ENCODE data around the gene CRACDL. TPM values are rescaled to one million over a fixed set of nuclear protein-coding genes. Genes with fewer than 3 reads are reported as not detected.
A peak's percentile ranks its signal among the peaks of the same experiment; 100 is the strongest.

The CRACDL gene
- total and polyA plus RNA-seq, 12 donors: 0.33 to 3.4 (median 2.1) TPM

- Histone ChIP-seq H3K4me1 (replicated peaks in 1 of 2) (no peaks in the 10 kb centered on the region), H3K27ac (peak overlapping the region in 1 of 5 donors; percentile 82), H3K36me3 (replicated peaks in 1 of 2) (no peaks in the 10 kb centered on the region), H3K27me3 (no peaks in the 10 kb centered on the region), H3K9me3 (replicated peaks in 1 of 3) (no peaks in the 10 kb centered on the region), H3K4me3 (no peak overlapping the region)
- peak in 3 of 7 donors; percentile 31 to 56 (median 37) for DNase-seq
- TF ChIP-seq POLR2A (IDR thresholded peaks at IDR 0.05) (no peak), CTCF (IDR thresholded peaks at IDR 0.05) (no peak)
- 50 to 77% (median 75%) methylated on average over 7 of the region's 7 CpGs for WGBS, 4 donors
- intact Hi-C loops (cut with DNase I): loop anchor here (10.0 kb wide), 1 partner anchor 419 kb away; no protein-coding TSS in a partner anchor
Measured at GRCh38 chr2:98833172-98833916, 102.7 kb downstream of the CRACDL start.

GRCh38 chr2:98832172-98832571 is 103.9 kb downstream of the CRACDL start:
- Histone ChIP-seq H3K9me3 (replicated peaks in 1 of 3) (no peaks in the 10 kb centered on the region), H3K4me3 (no peak overlapping the region), H3K36me3 (replicated peaks in 1 of 2) (no peaks in the 10 kb centered on the region), H3K27ac (no peak overlapping the region), H3K27me3 (no peaks in the 10 kb centered on the region), H3K4me1 (replicated peaks in 1 of 2) (no peaks in the 10 kb centered on the region)
- 78 to 96% (median 87%) methylated on average over 6 to 7 of the region's 7 CpGs for WGBS, 4 donors
- TF ChIP-seq POLR2A (IDR thresholded peaks at IDR 0.05) (no peak), CTCF (IDR thresholded peaks at IDR 0.05) (no peak)
- intact Hi-C loops (cut with DNase I): loop anchor here (10.0 kb wide), 1 partner anchor 417 kb away; no protein-coding TSS in a partner anchor
- no peak for DNase-seq

GRCh38 chr2:98830571-98831145 is 105.4 kb downstream of the CRACDL start:
- H3K27ac ChIP-seq: no peak overlapping the region
- H3K4me3 ChIP-seq: no peak overlapping the region
- no peak for DNase-seq
- H3K9me3 ChIP-seq (replicated peaks in 1 of 3): no peaks in the 10 kb centered on the region
- intact Hi-C loops (cut with DNase I): loop anchor here (10.0 kb wide), 1 partner anchor 416 kb away; no protein-coding TSS in a partner anchor
- no peaks in the 10 kb centered on the region for H3K36me3 ChIP-seq (replicated peaks in 1 of 2)
- WGBS, 4 donors: 82 to 86% (median 85%) methylated on average over 5 of the region's 5 CpGs
- TF ChIP-seq POLR2A (IDR thresholded peaks at IDR 0.05): no peak
- TF ChIP-seq CTCF (IDR thresholded peaks at IDR 0.05): no peak
- H3K4me1 ChIP-seq (replicated peaks in 1 of 2): no peaks in the 10 kb centered on the region
- H3K27me3 ChIP-seq: no peaks in the 10 kb centered on the region

GRCh38 chr2:98829581-98830270 is 106.3 kb downstream of the CRACDL start:
- Histone ChIP-seq H3K36me3 (replicated peaks in 1 of 2) (no peaks in the 10 kb centered on the region), H3K27me3 (no peaks in the 10 kb centered on the region), H3K9me3 (replicated peaks in 1 of 3) (no peaks in the 10 kb centered on the region), H3K4me1 (replicated peaks in 1 of 2) (no peaks in the 10 kb centered on the region), H3K4me3 (no peak overlapping the region), H3K27ac (no peak overlapping the region)
- intact Hi-C loops (cut with DNase I): loop anchor here (10.0 kb wide), 1 partner anchor 415 kb away; no protein-coding TSS in a partner anchor
- DNase-seq: no peak
- 59 to 82% (median 64%) methylated on average over 4 to 6 of the region's 6 CpGs for WGBS, 4 donors
- TF ChIP-seq CTCF (IDR thresholded peaks at IDR 0.05) (no peak), POLR2A (IDR thresholded peaks at IDR 0.05) (no peak)

All from adrenal gland (tissue), 12 donors.